ENCODE measurements around the gene CCSER2.
"Not testable (repeated sequence)": the region's sequence is repeated elsewhere in the genome, so short reads cannot be mapped to it uniquely, and the experiment has no call there.

The CCSER2 gene

DNA sequence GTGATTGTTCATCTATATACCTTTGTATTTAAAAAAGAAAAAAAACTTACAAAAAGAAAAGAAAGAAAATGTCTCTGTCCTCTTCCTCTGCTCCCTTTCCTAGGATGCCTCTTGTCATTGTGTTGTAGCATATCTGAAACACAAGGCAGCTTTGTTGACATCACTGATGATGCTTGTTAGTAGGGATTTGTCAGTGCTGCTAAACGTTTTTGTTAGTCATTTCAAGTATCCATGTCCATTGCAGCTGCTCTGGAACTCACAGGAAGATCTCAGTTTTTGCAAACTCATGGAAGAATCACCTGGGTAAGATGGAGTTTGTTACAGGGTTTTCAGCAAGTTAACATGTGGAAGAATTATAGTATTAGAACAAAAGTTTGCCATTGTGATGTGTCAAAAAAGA lies 123.6 kb downstream of the CCSER2 start:
- no peak for DNase-seq (ENCODE audit: low read depth in 2 of 2)

DNA sequence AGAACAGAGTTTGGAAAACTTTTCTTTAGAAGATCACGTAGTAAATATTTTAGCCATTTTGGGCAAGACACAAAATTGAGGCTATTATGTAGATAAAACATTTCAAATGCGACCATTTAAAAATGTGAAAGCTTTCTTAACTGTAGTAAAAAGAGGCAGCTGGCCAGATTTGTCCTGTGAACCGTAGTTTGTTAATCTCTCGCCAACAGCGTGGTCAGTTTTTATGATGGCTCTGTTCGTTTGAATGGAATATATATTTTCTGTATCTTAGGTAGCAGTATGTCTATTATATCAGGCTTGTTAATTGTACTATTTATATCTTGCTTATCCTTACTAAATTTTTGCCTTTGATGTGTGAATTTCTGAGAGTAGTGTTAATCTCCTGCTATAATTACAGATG lies 124.9 kb downstream of the CCSER2 start:
- DNase-seq (ENCODE audit: low read depth in 2 of 2) = no peak

DNA sequence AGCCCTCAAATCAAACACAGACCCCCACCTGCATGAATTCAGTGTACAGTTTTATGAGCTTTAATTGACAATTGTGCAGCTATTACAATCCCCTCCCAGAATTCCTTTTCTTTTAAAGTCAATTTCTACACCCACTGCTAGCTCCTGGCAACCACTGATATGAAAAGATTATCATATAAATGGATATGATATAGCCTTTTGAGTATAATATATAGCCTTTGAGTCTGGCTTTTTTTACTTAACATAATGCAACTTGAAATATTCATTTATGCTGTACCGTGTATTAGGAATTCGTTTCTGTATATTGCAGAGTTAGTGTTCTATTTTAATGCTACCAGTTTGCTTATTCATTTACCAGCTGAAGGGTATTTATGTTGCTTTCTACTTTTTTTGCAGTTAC lies 127.7 kb downstream of the CCSER2 start:
- DNase-seq (ENCODE audit: low read depth in 2 of 2) = no peak

DNA sequence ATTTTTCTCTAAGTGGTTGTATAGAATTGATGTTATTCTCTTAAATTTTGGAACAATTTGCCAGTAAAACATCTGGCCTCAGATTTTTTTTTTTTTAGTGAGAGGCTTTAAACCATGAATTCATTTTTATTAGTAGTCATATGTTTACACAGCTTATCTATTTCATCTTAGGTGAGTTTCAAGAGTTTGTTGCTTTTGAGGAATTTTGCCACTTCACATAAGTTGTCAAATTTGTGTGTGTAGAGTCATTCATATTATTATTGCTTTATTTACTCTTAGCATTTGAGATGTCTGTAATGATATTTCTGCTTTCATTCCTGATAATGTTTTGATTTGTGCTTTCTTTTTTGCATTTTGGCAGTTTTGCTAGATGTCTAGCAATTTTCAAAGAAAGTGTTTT lies 132.1 kb downstream of the CCSER2 start:
- DNase-seq (ENCODE audit: low read depth in 2 of 2) = no peak

DNA sequence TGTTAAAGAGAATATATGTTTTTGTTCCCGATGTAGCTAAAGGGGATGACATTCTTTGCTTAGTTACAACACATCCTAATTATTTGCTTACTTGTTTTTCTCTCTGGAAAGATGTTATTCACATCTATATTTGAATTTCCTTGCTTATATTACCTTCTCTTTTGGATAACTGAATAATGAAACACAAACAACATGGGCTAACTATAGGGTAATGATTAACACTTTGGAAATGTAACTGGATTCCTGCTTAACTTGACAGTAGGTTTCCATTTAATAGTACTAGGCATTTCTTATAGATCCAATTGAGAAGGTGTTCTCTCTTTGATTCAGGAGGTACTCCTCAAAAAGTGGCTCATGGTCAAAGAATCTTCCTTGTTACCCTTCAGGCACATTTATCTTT lies 141.1 kb downstream of the CCSER2 start:
- no peak for DNase-seq (ENCODE audit: low read depth in 2 of 2)

DNA sequence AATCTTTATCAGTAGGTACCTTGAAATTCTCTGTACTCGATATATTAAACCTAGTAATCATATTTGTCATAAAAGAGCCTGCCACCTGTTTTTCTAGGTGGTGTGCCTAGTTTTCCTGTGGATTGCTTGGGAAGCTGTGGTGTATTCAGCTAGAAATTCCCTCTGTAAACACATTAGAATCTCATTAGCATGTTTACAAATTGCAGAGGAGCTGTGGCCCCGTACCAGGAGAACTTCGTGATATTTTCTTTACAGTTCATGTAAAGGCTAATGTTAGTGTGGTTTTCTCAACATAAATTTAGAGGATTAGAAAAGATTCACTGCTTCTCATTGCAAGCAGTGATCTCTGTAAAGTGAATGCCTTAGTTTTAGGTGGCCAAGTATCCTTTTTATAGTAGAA lies 144.7 kb downstream of the CCSER2 start:
- no peak for DNase-seq (ENCODE audit: low read depth in 2 of 2)

DNA sequence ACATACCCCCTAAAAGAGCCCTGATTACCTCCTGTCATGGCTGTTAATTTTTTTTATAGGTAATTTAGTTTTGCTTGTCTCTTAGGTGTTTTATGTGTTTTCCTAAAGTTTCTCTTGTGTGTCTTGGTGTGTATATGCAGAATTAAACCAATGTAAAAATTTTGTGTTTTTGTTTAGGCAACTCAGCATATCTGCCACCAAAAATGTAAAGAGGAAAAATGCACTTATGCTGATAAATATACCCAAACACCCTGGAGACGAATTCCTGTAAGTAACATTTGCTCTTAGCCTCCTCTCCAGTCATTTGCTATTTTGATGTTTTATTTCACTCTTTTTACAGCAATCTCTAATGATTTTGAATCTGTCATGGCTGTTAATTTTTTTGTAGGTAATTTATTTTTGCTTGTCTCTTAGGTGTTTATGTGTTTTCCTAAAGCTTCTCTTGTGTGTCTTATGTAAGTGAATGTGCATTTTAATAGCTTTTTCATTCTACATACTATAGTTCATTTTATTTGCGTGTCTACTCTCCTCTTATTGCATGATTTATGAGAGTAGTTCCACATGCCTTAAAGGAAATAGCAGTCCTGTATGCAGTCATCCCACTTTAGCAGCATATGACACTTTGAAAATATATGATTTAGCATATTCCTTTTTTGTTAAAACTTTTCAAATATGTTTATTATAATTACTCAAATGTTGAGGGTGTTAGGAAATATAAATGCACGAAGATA lies 149.2 kb downstream of the CCSER2 start:
- no peak for DNase-seq (ENCODE audit: low read depth in 2 of 2)

DNA sequence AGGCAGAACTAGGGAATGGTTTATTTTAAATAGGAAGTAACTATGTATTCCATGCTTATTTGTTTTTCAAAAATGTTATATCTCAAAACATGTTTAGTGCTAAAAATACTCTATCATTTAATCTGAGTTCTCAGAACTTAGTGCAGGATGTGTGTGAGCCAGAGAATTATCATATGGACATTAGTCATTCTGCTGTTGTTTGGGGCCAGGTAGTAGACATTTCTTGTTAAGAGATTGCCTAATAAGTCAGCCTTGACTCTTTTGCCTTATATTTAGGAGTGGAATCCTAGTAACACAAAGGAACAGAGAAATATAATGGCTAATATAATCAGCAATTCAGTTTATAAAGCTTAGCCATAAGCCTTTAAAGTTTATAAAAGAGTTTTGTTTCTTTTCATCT lies 149.8 kb downstream of the CCSER2 start:
- no peak for DNase-seq (ENCODE audit: low read depth in 2 of 2)

DNA sequence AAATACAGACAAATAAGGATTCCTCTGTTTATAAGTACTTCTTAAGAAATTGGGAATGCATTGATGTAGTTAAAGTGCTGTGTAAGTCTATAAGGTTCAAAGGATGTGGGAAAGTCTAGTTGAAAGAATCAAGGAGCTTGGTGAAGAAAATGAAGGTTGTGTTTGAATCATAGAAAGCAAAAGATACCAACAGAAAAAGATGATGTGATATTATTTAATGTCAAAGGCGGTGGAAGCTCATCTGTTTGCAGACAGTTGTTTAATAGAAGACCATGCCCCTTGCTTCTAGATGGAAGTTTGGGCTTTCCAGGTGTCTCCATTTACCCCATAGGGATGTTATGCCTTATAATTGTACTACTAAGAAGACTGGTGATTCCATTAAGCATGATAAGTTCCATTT lies 150.3 kb downstream of the CCSER2 start:
- DNase-seq (ENCODE audit: low read depth in 2 of 2) = no peak

DNA sequence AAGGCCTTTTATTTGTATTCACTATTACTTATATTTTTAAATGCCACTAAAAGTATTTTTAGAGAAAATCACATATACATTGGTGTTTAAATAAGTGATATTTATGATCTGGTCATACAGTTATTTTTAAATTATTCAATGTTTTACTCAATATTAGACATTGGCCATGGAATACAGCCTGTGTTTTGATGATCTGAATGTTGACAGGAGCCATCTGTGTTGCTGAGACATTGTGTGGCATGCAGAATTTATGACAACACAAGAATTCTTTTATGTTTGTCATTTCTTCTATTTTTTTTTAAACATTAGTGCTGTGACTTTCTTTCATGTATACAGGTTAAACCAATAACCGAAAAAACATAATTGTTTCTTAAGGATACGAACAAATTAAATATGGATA lies 156.2 kb downstream of the CCSER2 start:
- DNase-seq (ENCODE audit: low read depth in 2 of 2) = no peak

DNA sequence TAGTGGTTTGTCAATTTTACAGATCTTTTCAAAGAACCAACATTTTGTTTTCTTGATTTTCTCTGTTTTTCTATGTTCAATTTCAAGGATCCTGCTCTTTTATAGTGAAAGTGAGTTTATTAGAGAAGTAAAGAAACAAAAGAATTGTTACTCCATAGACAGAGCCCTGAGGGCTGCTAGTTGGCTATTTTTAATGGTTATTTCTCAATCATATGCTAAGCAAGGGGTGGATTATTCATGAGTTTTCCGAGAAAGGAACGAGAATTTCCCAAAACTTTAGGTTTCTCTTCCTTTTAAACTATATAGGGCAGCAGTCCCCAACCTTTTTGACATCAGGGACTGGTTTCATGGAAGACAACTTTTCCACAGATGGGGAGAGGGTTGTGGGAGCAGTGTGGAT lies 165.0 kb downstream of the CCSER2 start:
- no peak for DNase-seq (ENCODE audit: low read depth in 2 of 2)

DNA sequence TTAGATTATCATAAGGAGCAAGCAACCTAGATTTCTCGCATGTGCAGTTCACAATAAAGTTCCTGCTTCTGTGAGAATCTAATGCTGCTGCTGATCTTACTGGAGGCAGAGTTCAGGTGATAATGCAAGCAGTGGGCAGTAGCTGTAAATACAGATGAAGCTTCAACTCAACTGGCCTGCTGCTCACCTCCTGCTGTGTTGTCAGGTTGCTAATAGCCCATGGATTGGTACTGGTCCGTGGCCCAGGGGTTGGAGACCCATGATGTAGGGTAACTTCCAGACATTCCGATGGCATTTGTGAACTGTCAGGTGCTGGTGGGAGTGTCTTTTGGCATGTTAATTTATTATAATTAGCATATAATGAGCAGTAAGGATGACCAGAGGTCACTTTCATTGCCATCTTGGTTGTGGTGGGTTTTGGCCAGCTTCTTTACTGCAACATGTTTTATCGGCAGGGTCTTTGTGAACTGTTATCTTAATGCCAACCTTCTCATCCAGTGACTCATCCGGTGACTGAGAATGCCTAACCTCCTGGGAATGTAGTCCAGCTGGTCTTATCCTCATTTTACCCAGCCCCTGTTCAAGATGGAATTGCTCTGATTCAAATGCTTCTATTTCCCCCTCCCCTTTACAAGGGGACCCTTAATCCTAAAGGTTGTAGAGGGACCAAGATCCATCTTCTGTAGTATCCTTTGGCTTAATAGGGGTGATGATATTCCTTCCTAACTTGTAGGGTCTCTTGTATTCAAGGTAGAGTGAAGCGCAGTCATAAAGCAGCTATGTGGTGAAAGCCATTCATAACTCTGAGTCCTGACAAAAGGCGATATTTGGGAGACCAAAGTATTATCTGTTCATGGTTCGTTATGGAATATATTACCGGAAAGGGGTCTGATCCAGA lies 165.8 kb downstream of the CCSER2 start:
- DNase-seq (ENCODE audit: low read depth in 2 of 2) = no peak

DNA sequence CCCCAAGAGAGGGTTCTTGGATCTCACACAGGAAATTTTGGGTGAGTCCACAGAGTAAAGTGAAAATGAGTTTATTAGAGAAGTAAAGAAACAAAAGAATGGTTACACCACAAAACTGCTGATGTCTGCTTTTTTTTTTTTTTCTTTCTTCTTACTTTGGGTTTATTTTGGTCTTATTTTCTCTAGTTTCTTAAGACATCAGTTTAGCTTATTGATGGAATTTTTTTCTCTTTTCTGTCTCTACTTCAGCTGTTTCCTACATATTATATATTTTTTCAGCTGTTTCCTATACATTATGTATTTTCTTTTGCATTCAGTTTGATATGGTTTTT lies 166.4 kb downstream of the CCSER2 start:
- DNase-seq (ENCODE audit: low read depth in 2 of 2) = no peak

DNA sequence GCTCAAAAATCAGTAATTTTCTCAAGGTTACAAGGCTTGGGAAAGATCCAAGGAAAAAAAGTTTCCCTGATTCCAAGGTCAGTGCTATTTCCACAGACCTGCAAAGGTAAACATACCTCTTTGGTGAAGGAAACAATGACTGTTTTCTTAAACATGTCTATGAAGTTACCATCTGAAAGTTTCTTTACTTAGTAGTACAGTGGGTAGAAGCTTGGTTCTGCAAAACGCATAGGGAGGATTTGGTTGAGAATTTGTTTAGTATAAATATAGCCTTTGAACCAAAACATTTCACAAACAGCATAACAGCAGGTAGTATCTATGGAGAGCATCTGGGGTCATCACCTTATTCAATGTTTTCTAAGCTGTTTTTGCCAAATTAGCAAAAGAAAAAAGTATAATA lies 169.6 kb downstream of the CCSER2 start:
- DNase-seq (ENCODE audit: low read depth in 2 of 2) = no peak

DNA sequence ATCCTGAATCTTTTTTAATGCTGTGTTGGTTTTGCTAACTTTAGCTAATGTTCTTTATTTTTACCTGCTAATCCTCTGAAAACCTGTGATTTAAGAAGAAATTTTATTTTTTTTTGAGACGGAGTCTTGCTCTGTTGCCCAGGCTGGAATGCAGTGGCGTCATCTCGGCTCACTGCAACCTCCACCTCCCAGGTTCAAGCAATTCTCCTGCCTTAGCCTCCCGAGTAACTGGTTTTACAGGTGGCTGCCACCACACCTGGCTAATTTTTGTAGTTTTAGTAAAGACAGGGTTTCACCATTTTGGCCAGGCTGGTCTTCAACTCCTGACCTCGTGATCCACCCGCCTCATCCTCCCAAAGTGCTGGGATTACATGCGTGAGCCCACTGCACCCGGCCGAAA lies 170.7 kb downstream of the CCSER2 start:
- DNase-seq (ENCODE audit: low read depth in 2 of 2) = not testable (repeated sequence)

DNA sequence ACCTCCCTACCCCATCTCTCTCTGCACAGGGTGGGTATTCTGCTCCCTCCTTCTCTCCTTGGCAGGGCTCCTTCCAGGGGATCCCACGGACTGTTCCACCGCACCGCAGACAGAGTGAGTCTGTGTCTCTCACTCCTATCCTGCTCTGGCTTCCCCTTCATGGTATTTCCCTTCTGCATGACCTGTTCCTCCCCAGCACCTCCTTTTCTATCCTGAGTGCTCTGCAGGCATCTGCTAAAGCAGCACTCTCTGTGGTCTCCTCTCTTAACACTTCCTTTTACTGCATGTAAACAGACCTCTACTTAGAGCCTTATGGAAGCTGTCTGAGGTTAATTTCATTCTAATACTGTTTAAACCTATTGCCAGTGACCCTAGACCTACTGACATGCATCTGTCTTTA lies 171.5 kb downstream of the CCSER2 start:
- no peak for DNase-seq (ENCODE audit: low read depth in 2 of 2)

DNA sequence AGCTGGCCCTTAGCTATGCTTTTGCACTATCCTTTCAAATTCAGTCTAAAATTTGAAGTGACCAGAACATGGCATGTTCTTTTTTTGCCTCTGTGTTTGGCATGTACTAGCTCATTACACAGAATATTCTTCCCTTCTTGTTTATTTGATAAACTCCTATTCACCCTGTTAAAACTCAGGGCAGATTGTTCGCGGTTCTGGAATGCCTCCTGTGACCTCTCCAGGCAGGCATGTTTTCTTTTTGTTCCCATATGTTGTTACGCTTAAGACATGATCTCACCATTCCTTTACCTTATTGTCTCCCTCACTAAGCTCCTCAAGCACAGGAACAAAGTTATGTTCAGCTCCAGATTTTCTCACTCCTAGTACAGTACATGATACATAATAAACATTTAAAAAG lies 181.7 kb downstream of the CCSER2 start:
- DNase-seq (ENCODE audit: low read depth in 2 of 2) = no peak

DNA sequence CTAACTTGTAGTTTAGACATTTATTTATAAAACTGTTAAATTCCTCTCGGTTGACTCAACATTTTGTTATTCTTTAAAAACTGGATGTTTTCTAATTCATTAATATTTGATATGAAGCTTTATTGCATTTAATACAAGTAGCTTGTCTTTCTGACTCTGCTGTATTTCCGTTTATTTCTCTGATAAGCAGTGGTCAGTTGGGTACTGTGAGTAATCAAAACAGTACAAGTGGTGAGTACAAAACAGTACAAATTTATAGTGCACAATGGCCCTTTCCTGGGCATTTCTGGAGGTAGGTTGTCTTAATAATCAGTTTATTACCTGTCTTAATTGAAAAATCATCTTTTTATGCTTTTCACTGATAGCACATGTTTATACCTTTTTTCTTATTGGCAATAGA lies 182.7 kb downstream of the CCSER2 start:
- no peak for DNase-seq (ENCODE audit: low read depth in 2 of 2)

DNA sequence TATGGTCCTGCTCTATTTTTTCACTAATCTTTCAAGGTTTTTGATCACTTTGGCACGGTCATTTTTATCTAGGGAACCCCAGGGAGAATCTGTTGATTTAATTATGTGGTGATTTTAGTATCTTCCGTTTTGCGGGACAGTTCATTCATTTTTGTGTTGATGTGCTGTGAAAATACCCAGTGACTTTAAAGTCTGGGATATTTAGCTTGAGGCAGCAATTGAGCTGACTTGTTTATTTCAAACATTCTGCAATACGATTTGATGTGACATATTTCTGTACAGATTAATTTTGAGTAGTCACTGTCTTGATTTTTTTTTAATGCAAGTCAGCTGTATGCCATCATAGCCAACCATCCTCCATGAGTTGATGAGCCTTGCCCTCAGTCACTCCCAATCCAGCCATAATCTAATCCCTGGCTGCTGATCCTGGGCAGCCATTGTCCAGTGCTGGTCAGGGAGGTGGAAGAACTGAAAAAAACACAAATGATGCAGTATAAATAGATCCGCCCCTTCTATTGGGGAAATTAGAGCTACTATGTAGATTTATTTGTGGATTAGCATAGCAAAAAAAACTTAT lies 183.4 kb downstream of the CCSER2 start:
- DNase-seq (ENCODE audit: low read depth in 2 of 2) = no peak

DNA sequence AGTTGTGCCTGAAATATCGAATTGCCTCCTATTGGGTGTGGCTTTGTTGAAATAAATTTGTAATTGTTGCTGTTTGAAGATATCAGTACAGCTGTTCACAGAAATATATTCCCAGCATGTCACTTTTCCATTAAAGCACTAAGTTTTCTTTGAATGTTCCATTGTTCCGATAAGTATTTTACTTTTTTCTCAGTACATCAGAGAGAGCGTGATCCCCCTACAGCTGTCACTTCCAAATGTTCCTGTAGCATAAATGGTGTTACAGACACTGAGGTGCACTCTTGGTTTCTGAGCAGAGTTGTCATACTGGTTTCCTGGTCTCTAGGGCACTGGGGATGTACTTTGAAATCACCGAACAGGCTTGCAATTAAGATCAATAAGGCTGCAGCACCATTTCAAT lies 189.2 kb downstream of the CCSER2 start:
- DNase-seq (ENCODE audit: low read depth in 2 of 2) = no peak

DNA sequence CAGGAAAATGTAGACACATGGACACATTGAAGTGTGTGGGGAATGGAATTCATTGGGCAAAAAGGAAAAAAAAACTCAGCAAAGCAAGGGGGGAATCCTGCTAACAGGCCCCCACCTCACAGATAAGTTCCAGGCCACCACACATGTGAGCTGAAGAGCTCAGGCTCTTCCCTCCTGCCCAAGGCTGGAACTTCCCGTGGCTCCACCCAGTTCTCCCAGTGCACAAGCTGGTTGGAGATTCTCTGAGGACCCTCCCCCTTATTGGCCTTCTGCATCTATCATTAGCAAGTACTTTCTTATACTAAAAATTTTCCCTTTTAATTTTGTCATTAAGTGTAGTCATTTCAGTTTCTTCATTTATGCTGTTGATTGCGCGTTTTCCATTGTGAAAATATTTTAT lies 190.8 kb downstream of the CCSER2 start:
- DNase-seq (ENCODE audit: low read depth in 2 of 2) = no peak

DNA sequence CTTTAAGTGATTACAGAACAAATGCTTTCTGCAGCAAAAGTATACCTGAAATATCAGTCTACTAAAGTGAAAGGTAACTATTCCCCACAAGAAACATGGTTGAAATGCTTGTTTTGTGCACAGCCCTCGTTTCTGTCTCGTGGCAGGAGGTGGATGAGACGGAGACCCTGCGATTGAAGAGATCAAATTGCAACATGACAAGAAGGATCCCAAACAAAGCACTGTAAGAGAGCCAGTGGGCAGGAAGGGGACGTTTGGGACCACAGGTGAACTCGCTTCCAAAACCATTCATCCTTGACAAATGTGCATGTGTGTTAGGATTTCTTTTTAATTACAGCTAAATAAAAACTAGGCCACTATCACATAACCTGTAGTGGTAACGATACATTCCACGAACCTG lies 192.6 kb downstream of the CCSER2 start:
- DNase-seq (ENCODE audit: low read depth in 2 of 2) = no peak

DNA sequence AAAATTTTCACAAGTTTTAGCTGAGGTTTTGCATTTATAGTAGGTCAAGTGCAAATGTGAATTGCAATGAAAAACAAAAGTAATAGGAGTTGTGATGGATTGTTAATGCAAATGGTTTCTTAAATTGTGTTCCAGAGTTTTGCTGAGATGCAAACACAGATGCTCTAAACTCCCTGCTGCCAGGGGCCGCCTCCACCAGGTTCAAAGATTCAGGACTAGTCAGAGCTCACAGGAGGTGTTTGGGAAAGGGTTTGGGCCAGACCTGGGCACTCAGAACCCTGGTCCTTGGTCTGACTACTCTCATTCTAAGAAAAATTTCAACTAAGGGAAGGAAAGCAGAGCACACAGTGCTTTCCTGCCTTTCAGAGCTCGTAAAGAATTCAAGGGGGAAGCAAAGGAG lies 193.1 kb downstream of the CCSER2 start:
- no peak for DNase-seq (ENCODE audit: low read depth in 2 of 2)
